HEK293T (cell line): ENCODE measurements around the gene FOXA3.

Source experiments
- FOXK2 ChIP-seq: fragments of 450-650 bp; IDR thresholded peaks from 2 replicates; pipeline ENCODE4 v1.6.1; 2016; ENCODE audit warnings: mild to moderate bottlenecking
- FOXM1 ChIP-seq: fragments of 450-650 bp; IDR thresholded peaks from 2 replicates; pipeline ENCODE4 v1.6.1; 2017; ENCODE audit warnings: mild to moderate bottlenecking, borderline replicate concordance

- TF ChIP-seq FOXM1: no peak
- no peak for TF ChIP-seq FOXK2
Measured at GRCh38 chr19:45862271-45862563, 1.9 kb upstream of the FOXA3 start.
